Testis (tissue), 3 donors: ENCODE measurements around the gene IFNA6. TPM values are rescaled to one million over a fixed set of nuclear protein-coding genes. Genes with fewer than 3 reads are reported as not detected.
"Not testable (repeated sequence)": the region's sequence is repeated elsewhere in the genome, so short reads cannot be mapped to it uniquely, and the experiment has no call there.

ENCODE experiments used
- DNase-seq: peaks from one replicate; pipeline ENCODE4 v3.0.0-alpha.2; 2019
- H3K27ac ChIP-seq, 2 donors: fragments of 200-600 bp; sonication (generic); one replicate each; pipeline ENCODE4 v1.5.1; 2019
- H3K27me3 ChIP-seq: fragments of 200-600 bp; sonication (generic); one replicate; pipeline ENCODE4 v1.5.1; 2019
- H3K36me3 ChIP-seq: fragments of 200-600 bp; sonication (generic); one replicate; pipeline ENCODE4 v1.5.1; 2017; ENCODE audit warnings: low read depth; ENCODE audit errors: missing control alignments
- H3K4me1 ChIP-seq: fragments of 200-600 bp; sonication (generic); one replicate; pipeline ENCODE4 v1.5.1; 2019
- H3K4me3 ChIP-seq, 2 donors: fragments of 200-600 bp; sonication (generic); one replicate each; pipeline ENCODE4 v1.5.1; 2017 to 2019
- H3K9me3 ChIP-seq: fragments of 200-600 bp; sonication (generic); one replicate; pipeline ENCODE4 v1.5.1; 2017
- CTCF ChIP-seq, 3 experiments: fragments of 450-650 bp in 2 of 3; fragments of 200-600 bp in 1 of 3; sonication (generic) in 1 of 3; IDR thresholded peaks; one replicate each; pipeline ENCODE4 v1.5.1; 2016 to 2019; ENCODE audit warnings: antibody characterized with exemption in 3 of 3, mild to moderate bottlenecking in 2 of 3, moderate library complexity in 1 of 3
- POLR2A ChIP-seq: fragments of 450-650 bp; IDR thresholded peaks from one replicate; pipeline ENCODE4 v1.6.1; 2017; ENCODE audit warnings: antibody characterized with exemption, mild to moderate bottlenecking, moderate library complexity
- WGBS, 2 donors: methylation state at CpG; one replicate each; pipeline ENCODE4 v1.1.5; 2018; 5-methylcytosine and 5-hydroxymethylcytosine counted together
- intact Hi-C: fragments of 100-400 bp; cut with DNase I; formaldehyde crosslinking; loops from one replicate; pipeline ENCODE4 v1.15.1; 2023; ENCODE audit warnings: low total_unique reads
- polyA plus RNA-seq: library from polyadenylated mRNA; stranded (reverse); fragments of 350-450 nt; fragmentation: Illumina TruSeq; extraction: RNeasy Lipid Tissue Mini Kit (QIAGEN cat#74804); gene quantifications from one replicate; pipeline ENCODE4 v1.2.3, GENCODE V29; 2014; ENCODE audit warnings: low read depth, low replicate concordance; ENCODE audit not compliant: insufficient read depth
- total RNA-seq, 2 donors: library from RNA; depleted of rRNA; stranded (reverse); fragments of >200 nt; gene quantifications; one replicate each; pipeline ENCODE4 v1.2.3, GENCODE V29; 2016

The IFNA6 gene
- total and polyA plus RNA-seq, 3 donors from 2014 or later: 0.39 TPM; not detected in 2

GRCh38 chr9:21392270-21392669 is 41.6 kb upstream of the IFNA6 start:
- Histone ChIP-seq H3K27ac (no peak overlapping the region), H3K4me3 (no peak overlapping the region), H3K9me3 (no peaks in the 10 kb centered on the region), H3K4me1 (no peaks in the 10 kb centered on the region), H3K36me3 (no peaks in the 10 kb centered on the region), H3K27me3 (no peaks in the 10 kb centered on the region)
- TF ChIP-seq CTCF (IDR thresholded peaks at IDR 0.05) (peak in 2 of 3 experiments; percentile 12 to 34), POLR2A (no peak)
- no peak for DNase-seq
- intact Hi-C loops: no loop called here
- WGBS, 2 donors: 79 to 83% methylated on average over 6 of the region's 6 CpGs

GRCh38 chr9:21385131-21385670 is 34.5 kb upstream of the IFNA6 start, which contains the start of gene IFNA2:
Gene IFNA2, minus strand, starts transcription at chr9:21385398. Its CDS starts 69 bp downstream, at chr9:21385329.
- 64 to 88% methylated on average over 1 of the region's 1 CpG for WGBS, 2 donors
- Histone ChIP-seq H3K27ac (no peak within 1 kb of the TSS), H3K36me3 (no peaks in the 10 kb centered on the region), H3K9me3 (no peaks in the 10 kb centered on the region), H3K4me3 (no peak within 1 kb of the TSS), H3K27me3 (no peaks in the 10 kb centered on the region), H3K4me1 (no peaks in the 10 kb centered on the region)
- intact Hi-C loops: no loop called here
- TF ChIP-seq POLR2A: no peak
- no peak for TF ChIP-seq CTCF (IDR thresholded peaks at IDR 0.05)
- DNase-seq: no peak

GRCh38 chr9:21383627-21384026 is 32.9 kb upstream of the IFNA6 start:
- no peaks in the 10 kb centered on the region for H3K4me1 ChIP-seq
- no peaks in the 10 kb centered on the region for H3K27me3 ChIP-seq
- no peak overlapping the region for H3K4me3 ChIP-seq
- 31 to 48% methylated on average over 4 of the region's 4 CpGs for WGBS, 2 donors
- no peak overlapping the region for H3K27ac ChIP-seq
- no peak for DNase-seq
- TF ChIP-seq CTCF (IDR thresholded peaks at IDR 0.05) (no peak), POLR2A (no peak)
- H3K36me3 ChIP-seq: no peaks in the 10 kb centered on the region
- no peaks in the 10 kb centered on the region for H3K9me3 ChIP-seq
- intact Hi-C loops: no loop called here

GRCh38 chr9:21381448-21382339 is 31.0 kb upstream of the IFNA6 start:
- Histone ChIP-seq H3K4me3 (no peak overlapping the region), H3K4me1 (no peaks in the 10 kb centered on the region), H3K9me3 (no peaks in the 10 kb centered on the region), H3K27ac (no peak overlapping the region), H3K36me3 (no peaks in the 10 kb centered on the region), H3K27me3 (no peaks in the 10 kb centered on the region)
- TF ChIP-seq POLR2A: no peak
- no peak for TF ChIP-seq CTCF (IDR thresholded peaks at IDR 0.05)
- 67 to 74% methylated on average over 5 of the region's 5 CpGs for WGBS, 2 donors
- intact Hi-C loops: no loop called here
- DNase-seq: no peak

- H3K36me3 ChIP-seq, DNase-seq, H3K4me3 ChIP-seq, intact Hi-C loops, H3K27ac ChIP-seq, H3K9me3 ChIP-seq, H3K4me1 ChIP-seq, H3K27me3 ChIP-seq: not testable (repeated sequence)
- WGBS, 2 donors: 34 to 78% methylated on average over 4 of the region's 4 CpGs
Measured at GRCh38 chr9:21371467-21371866, 20.8 kb upstream of the IFNA6 start.
